CD14-positive monocyte (primary cell): ENCODE results near the gene LGALS1. TPM values are rescaled to one million over a fixed set of nuclear protein-coding genes. Genes with fewer than 3 reads are reported as not detected.
A peak's percentile ranks its signal among the peaks of the same experiment; 100 is the strongest.

Source experiments
- DNase-seq, 3 donors: peaks; one replicate each; pipeline ENCODE4 v3.0.0-alpha.2; 2011 to 2022
- H2AFZ ChIP-seq: 2 replicates; pipeline ENCODE4 v1.6.0; 2012; ENCODE audit warnings: mild to moderate bottlenecking, low read depth, low read length, inconsistent platforms; ENCODE audit not compliant: insufficient read depth, poor library complexity, severe bottlenecking
- H3K27ac ChIP-seq, 2 donors: 1 replicate in 1 of 2; 2 replicates in 1 of 2; pipeline ENCODE4 v1.5.1; 2012 to 2013; ENCODE audit warnings: low read length in 2 of 2, control low read depth in 1 of 2, inconsistent platforms in 1 of 2, low read depth in 1 of 2, mild to moderate bottlenecking in 1 of 2
- H3K27me3 ChIP-seq, 2 donors: one replicate each; pipeline versions ENCODE4 v1.6.0 to v1.6.1; 2011 to 2013; ENCODE audit warnings: low read length in 2 of 2; ENCODE audit not compliant: control insufficient read depth in 2 of 2, insufficient read depth in 2 of 2
- H3K36me3 ChIP-seq, 2 donors: replicated peaks in 1 of 2; 1 replicate in 1 of 2; 2 replicates in 1 of 2; pipeline versions ENCODE4 v1.5.1 to v1.6.1; 2012 to 2013; ENCODE audit warnings: low read length in 2 of 2, control low read depth in 1 of 2, inconsistent platforms in 1 of 2, mild to moderate bottlenecking in 1 of 2; ENCODE audit not compliant: insufficient read depth in 2 of 2, control insufficient read depth in 1 of 2
- H3K4me1 ChIP-seq, 2 donors: 1 replicate in 1 of 2; 2 replicates in 1 of 2; pipeline versions ENCODE4 v1.5.1 to v1.6.1; 2012 to 2013; ENCODE audit warnings: low read length in 2 of 2, control low read depth in 1 of 2, inconsistent platforms in 1 of 2, mild to moderate bottlenecking in 1 of 2, moderate library complexity in 1 of 2; ENCODE audit not compliant: insufficient read depth in 2 of 2, control insufficient read depth in 1 of 2
- H3K4me2 ChIP-seq: replicated peaks from 2 replicates; pipeline ENCODE3; 2012; ENCODE audit warnings: low read length, moderate library complexity, mild to moderate bottlenecking; ENCODE audit not compliant: poor library complexity, severe bottlenecking; ENCODE audit errors: extremely low read depth
- H3K4me3 ChIP-seq, 3 experiments: fragments of 200-600 bp in 1 of 3; sonication (generic) in 1 of 3; replicated peaks in 1 of 3; 1 replicate in 2 of 3; 2 replicates in 1 of 3; pipeline ENCODE4 v1.5.1; 2011 to 2013; ENCODE audit warnings: low read length in 3 of 3, mild to moderate bottlenecking in 3 of 3, control low read depth in 2 of 3, low read depth in 2 of 3, inconsistent platforms in 1 of 3, moderate library complexity in 1 of 3
- H3K79me2 ChIP-seq: 2 replicates; pipeline ENCODE4 v1.6.0; 2012; ENCODE audit warnings: mild to moderate bottlenecking, control low read depth, inconsistent platforms, low read length, moderate library complexity; ENCODE audit not compliant: insufficient read depth
- H3K9ac ChIP-seq: 2 replicates; pipeline ENCODE4 v1.6.0; 2017; ENCODE audit warnings: low read length, mild to moderate bottlenecking; ENCODE audit not compliant: insufficient read depth, poor library complexity, severe bottlenecking
- H3K9me3 ChIP-seq, 2 donors: replicated peaks in 1 of 2; 1 replicate in 1 of 2; 2 replicates in 1 of 2; pipeline versions ENCODE4 v1.5.1 to v1.6.1; 2012 to 2013; ENCODE audit warnings: low read length in 2 of 2, control low read depth in 1 of 2; ENCODE audit not compliant: control insufficient read depth in 1 of 2, insufficient read depth in 1 of 2
- H4K20me1 ChIP-seq: 2 replicates; pipeline ENCODE4 v1.6.0; 2012; ENCODE audit warnings: mild to moderate bottlenecking, low read length, control low read depth, moderate library complexity; ENCODE audit not compliant: insufficient read depth
- H3K27ac Mint-ChIP-seq, 7 donors: one replicate each; pipeline ENCODE4 v1.8.0; 2020; ENCODE audit warnings: mild to moderate bottlenecking in 7 of 7, mixed read lengths in 7 of 7, moderate library complexity in 6 of 7, inconsistent platforms in 2 of 7
- H3K27me3 Mint-ChIP-seq, 3 donors: one replicate each; pipeline ENCODE4 v1.8.0; 2021 to 2022; ENCODE audit warnings: low read depth in 3 of 3, mild to moderate bottlenecking in 3 of 3, mixed read lengths in 3 of 3, moderate library complexity in 3 of 3, inconsistent platforms in 1 of 3
- H3K36me3 Mint-ChIP-seq, 2 donors: one replicate each; pipeline ENCODE4 v1.8.0; 2020; ENCODE audit warnings: mixed read lengths in 2 of 2, inconsistent platforms in 1 of 2, mild to moderate bottlenecking in 1 of 2
- H3K4me1 Mint-ChIP-seq: one replicate; pipeline ENCODE4 v1.8.0; 2020; ENCODE audit warnings: mild to moderate bottlenecking, mixed read lengths
- H3K4me3 Mint-ChIP-seq, 2 donors: one replicate each; pipeline ENCODE4 v1.8.0; 2020; ENCODE audit warnings: mild to moderate bottlenecking in 2 of 2, mixed read lengths in 2 of 2, moderate library complexity in 1 of 2
- H3K9me3 Mint-ChIP-seq, 7 donors: one replicate each; pipeline ENCODE4 v1.8.0; 2020 to 2022; ENCODE audit warnings: mixed read lengths in 7 of 7, mild to moderate bottlenecking in 6 of 7, moderate library complexity in 6 of 7, inconsistent platforms in 2 of 7
- WGBS: methylation state at CpG from one replicate; pipeline ENCODE4 v1.1.5; 2013; ENCODE audit warnings: missing lambda C conversion rate; ENCODE audit not compliant: insufficient coverage; 5-methylcytosine and 5-hydroxymethylcytosine counted together
- intact Hi-C, 2 donors: fragments of 100-400 bp; cut with micrococcal nuclease; formaldehyde crosslinking; loops; one replicate each; pipeline versions ENCODE4 v1.15.0 to v1.15.1; 2023
- polyA plus RNA-seq, 3 donors: library from polyadenylated mRNA; depleted of rRNA in 1 of 3; unstranded in 2 of 3; stranded (reverse) in 1 of 3; fragments of 300-500 nt in 2 of 3; fragments of >200 nt in 1 of 3; fragmentation: Illumina TruSeq in 2 of 3; gene quantifications; 1 replicate in 2 of 3; 2 replicates in 1 of 3; pipeline ENCODE4 v1.2.3, GENCODE V29; 2012 to 2021
- TF ChIP-seq, protein P1 (sequence below): fragments of 200-600 bp; IDR thresholded peaks from one replicate; pipeline ENCODE4 v1.8.0; 2022; ENCODE audit warnings: antibody characterized with exemption, mild to moderate bottlenecking

LGALS1 gene
- polyA plus RNA-seq, 3 donors = 1,719 to 2,320 (median 1,844) TPM

DNA sequence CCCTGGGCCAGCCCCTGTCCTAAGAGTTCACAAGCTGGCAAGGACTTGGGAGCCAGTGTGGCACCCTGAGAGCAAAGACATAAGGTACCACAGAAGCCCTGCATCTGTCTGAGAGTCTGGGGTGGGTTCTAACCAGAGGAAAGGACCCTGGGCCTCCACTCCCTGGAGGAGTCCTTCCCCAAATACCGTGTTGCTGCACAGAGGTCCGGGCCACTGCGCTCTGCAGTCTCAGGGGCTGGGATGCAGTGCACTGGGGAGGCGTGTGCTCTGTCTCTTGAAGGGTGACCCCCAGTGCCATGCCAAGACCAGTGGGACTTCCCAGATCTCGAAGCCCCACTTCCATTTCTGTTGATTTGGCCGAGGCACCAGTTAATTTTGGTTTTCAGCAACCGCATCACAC, 40.3 kb upstream of the LGALS1 start:
- H3K4me3 Mint-ChIP-seq = peak overlapping the region in 1 of 2 donors; percentile 76
- intact Hi-C loops = no loop called here
- Histone ChIP-seq H3K27ac (peak overlapping the region; percentile 89 to 93), H3K4me3 (peak overlapping the region in 1 of 3 experiments; percentile 63), H4K20me1 (no peaks in the 10 kb centered on the region), H3K27me3 (no peaks in the 10 kb centered on the region), H3K4me2 (peak overlapping the region; percentile 75), H3K4me1 (peaks cover 75 to 82% of the 10 kb centered on the region in 2 donors), H3K9me3 (no peaks in the 10 kb centered on the region), H3K36me3 (peaks cover 16 to 21% of the 10 kb centered on the region in 2 donors), H3K9ac (no peak overlapping the region), H2AFZ (no peak overlapping the region), H3K79me2 (peaks cover 52% of the 10 kb centered on the region)
- TF ChIP-seq, protein P1, sequence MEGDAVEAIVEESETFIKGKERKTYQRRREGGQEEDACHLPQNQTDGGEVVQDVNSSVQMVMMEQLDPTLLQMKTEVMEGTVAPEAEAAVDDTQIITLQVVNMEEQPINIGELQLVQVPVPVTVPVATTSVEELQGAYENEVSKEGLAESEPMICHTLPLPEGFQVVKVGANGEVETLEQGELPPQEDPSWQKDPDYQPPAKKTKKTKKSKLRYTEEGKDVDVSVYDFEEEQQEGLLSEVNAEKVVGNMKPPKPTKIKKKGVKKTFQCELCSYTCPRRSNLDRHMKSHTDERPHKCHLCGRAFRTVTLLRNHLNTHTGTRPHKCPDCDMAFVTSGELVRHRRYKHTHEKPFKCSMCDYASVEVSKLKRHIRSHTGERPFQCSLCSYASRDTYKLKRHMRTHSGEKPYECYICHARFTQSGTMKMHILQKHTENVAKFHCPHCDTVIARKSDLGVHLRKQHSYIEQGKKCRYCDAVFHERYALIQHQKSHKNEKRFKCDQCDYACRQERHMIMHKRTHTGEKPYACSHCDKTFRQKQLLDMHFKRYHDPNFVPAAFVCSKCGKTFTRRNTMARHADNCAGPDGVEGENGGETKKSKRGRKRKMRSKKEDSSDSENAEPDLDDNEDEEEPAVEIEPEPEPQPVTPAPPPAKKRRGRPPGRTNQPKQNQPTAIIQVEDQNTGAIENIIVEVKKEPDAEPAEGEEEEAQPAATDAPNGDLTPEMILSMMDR = no peak
- peaks cover 0 to under 1% (median 0%) of the 10 kb centered on the region in 7 donors for H3K9me3 Mint-ChIP-seq
- H3K36me3 Mint-ChIP-seq = peaks cover 14 to 24% of the 10 kb centered on the region in 2 donors
- peaks cover 0 to 2% (median 0%) of the 10 kb centered on the region in 3 donors for H3K27me3 Mint-ChIP-seq
- peaks cover 76% of the 10 kb centered on the region for H3K4me1 Mint-ChIP-seq
- WGBS = 63% methylated on average over 7 of the region's 7 CpGs
- no peak for DNase-seq
- peak overlapping the region; percentile 95 to 99 (median 98) for H3K27ac Mint-ChIP-seq

DNA sequence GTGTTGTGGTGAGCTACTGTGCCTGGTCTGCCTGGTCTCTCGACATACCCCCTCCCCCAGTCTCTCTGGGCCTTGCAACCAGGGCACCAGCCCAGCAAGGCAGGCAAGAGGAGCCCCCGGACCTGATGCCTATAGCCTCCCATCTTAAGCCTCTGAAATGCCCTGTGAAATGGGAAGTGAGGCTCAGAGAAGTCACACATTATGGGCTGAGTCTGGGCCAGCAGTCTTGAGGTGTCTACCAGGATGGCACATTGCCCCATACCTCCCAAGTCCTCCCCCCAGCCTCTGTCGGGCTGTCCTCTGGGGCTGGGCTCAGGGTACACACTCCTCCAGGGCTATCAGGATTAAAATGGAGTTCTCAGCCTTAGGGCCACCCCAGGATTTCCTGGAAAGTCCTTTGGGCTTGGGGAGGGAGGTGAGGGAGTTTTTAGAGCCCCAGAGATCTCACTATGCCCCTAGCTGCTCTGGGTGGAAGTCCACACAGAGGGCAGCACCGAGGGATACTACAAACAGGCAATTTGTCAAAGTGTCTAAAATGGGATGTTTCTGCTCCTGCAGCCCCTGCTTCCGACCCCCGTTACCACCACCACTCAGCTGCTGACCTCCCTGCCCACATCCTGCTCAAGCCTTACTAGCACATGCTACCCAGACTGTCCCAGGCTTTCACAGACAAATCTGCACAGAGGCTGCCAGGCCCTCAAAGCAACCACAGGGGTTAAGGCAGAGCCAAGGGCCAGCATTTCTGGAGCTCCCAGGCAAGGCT, 39.1 kb upstream of the LGALS1 start:
- Histone ChIP-seq H3K4me2 (peak overlapping the region; percentile 35), H3K27ac (peak overlapping the region; percentile 18 to 46), H3K9me3 (no peaks in the 10 kb centered on the region), H2AFZ (no peak overlapping the region), H3K36me3 (peaks cover 11% of the 10 kb centered on the region in 2 donors), H3K79me2 (peaks cover 64% of the 10 kb centered on the region), H3K4me1 (peaks cover 83 to 91% of the 10 kb centered on the region in 2 donors), H4K20me1 (peaks cover 11% of the 10 kb centered on the region), H3K27me3 (no peaks in the 10 kb centered on the region), H3K4me3 (peak overlapping the region in 1 of 3 experiments; percentile 36), H3K9ac (no peak overlapping the region)
- peak overlapping the region; percentile 68 to 89 (median 83) for H3K27ac Mint-ChIP-seq
- peak overlapping the region; percentile 43 to 48 for H3K4me3 Mint-ChIP-seq
- peaks cover 81% of the 10 kb centered on the region for H3K4me1 Mint-ChIP-seq
- H3K9me3 Mint-ChIP-seq = peaks cover 0 to 3% (median 0%) of the 10 kb centered on the region in 7 donors
- WGBS = 0% methylated on average over 2 of the region's 6 CpGs
- peaks cover 9 to 14% of the 10 kb centered on the region in 2 donors for H3K36me3 Mint-ChIP-seq
- TF ChIP-seq, protein P1 = peak; percentile 59
- DNase-seq = peak in 2 of 3 donors; percentile 64 to 73
- H3K27me3 Mint-ChIP-seq = peaks cover 0 to 2% (median 0%) of the 10 kb centered on the region in 3 donors
- intact Hi-C loops = no loop called here
